GOT3 (cell line): ENCODE data around the gene DDX46.
"Not testable (repeated sequence)": the region's sequence is repeated elsewhere in the genome, so short reads cannot be mapped to it uniquely, and the experiment has no call there.

Experiments used
- DNase-seq: peaks from one replicate; lab custom pipeline; 2025; ENCODE audit warnings: mixed read lengths; lab: John Stamatoyannopoulos, UW

DDX46 gene

GRCh38 chr5:134784946-134785620 lies 26.5 kb downstream of the DDX46 start:
- DNase-seq = no peak

GRCh38 chr5:134787692-134788091 lies 29.1 kb downstream of the DDX46 start:
- DNase-seq = no peak

DNA sequence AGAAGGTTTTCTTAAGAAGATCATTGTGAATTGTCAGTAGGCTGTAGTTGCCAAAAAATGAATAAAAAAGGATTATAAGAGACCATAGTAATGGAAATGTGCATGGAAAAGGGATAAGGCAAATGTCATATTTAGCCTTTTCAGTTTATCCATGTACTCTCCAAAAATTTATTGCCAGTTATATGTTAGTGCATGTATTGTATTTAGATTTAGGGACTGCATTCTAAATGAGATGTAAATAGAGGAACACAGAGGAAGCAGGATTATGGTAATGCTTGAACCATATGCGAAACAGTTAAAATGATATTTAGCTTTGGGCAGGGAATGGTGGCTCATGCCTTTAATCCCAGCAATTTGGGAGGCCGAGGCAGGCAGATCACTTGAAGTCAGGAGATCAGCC lies 33.0 kb downstream of the DDX46 start:
- DNase-seq = no peak

DNA sequence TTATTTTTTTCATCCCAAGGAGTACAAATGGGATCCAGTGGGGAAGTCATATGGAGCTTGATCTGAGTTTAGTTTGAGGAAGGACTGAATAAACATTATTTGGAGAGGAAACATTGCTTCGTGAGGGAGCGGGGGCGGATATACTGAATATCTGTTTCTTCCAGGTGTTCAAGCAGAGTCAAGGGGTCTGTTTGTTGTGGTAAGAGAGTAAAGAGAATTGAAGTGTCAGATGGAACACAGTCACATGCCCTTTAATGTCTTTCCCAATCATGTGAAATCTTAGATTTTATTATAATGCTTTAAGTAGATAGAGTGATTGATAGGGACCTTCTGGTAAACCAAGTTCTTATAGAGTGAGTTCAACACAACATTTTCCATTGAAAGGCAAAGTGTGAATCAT lies 33.7 kb downstream of the DDX46 start:
- DNase-seq = no peak

- DNase-seq = no peak
Measured at GRCh38 chr5:134793111-134793510, 34.5 kb downstream of the DDX46 start.

- no peak for DNase-seq
Measured at GRCh38 chr5:134794082-134794481, 35.5 kb downstream of the DDX46 start.

DNA sequence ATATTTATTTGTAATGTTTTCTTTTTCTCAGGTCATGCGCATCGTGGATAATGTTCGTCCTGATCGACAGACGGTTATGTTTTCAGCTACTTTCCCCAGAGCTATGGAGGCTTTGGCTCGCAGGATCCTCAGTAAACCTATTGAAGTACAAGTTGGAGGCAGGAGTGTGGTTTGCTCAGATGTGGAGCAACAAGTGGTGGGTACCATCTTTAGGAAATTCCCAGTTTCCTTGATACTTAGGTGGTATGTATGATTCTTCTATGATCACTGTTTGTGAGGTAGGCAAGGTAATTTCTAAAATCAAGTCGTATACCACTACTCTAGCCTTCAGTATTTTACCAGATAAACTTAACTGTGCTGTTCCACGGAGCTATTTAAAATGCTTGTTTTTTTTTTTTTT lies 36.2 kb downstream of the DDX46 start:
- DNase-seq = no peak

DNA sequence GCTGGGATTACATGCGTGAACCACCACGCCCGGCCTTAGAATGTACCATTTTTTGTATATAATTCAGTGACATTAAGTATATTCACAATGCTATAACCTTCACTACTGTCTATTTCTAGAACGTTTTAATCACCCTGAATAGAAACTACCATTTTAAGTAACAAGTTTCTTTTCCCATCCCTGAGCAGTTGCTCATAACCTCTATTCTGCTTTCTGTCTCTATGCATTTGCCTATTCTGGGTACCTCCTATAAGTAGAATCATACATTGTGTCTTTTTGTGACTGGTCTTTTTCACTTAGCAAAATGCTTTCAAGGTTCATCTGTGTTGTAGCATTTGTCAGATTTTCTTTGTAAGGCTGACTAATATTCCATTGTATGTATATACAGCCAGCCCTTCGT lies 39.9 kb downstream of the DDX46 start:
- DNase-seq = no peak

DNA sequence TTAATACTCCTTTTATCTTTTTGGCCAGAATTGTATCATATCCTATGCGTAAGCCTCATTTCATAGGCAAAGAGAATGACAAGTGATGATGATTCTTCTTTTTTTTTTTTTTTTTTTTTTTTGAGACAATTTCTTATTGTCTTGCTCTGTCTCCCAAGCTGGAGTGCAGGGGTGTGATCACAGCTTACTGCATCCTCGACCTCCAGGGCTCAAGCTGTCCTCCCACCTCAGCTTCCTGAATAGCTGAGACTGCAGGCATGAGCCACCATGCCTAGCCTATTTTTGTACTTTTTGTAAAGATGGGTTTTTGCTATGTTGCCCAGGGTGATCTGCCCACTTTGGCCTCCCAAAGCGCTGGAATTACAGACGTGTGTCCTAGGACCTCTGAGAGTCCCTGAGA lies 45.2 kb downstream of the DDX46 start:
- DNase-seq = no peak

- no peak for DNase-seq
Measured at GRCh38 chr5:134813407-134813806, 54.8 kb downstream of the DDX46 start.

GRCh38 chr5:134813827-134814226 lies 55.2 kb downstream of the DDX46 start:
- no peak for DNase-seq

- no peak for DNase-seq
Measured at GRCh38 chr5:134817006-134817405, 58.4 kb downstream of the DDX46 start.

DNA sequence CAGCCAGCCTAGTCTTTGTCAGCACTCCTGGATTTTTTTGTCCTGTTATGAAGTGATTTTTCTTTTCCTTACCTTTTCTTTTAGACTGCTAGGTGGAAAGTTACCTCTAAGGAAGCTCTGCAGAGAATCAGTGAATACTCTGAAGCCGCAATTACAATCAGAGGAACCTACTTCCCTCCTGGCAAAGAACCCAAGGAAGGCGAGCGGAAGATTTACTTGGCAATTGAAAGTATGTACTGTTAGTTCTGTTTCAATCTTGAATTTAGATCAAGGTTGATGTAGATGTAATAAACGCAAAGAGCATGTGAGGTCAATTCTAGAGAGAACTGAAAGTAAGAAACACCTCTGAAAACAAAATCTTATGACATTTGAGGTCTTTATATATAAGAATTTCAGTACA lies 60.2 kb downstream of the DDX46 start:
- no peak for DNase-seq

GRCh38 chr5:134819407-134819963 lies 60.9 kb downstream of the DDX46 start:
- DNase-seq = no peak

DNA sequence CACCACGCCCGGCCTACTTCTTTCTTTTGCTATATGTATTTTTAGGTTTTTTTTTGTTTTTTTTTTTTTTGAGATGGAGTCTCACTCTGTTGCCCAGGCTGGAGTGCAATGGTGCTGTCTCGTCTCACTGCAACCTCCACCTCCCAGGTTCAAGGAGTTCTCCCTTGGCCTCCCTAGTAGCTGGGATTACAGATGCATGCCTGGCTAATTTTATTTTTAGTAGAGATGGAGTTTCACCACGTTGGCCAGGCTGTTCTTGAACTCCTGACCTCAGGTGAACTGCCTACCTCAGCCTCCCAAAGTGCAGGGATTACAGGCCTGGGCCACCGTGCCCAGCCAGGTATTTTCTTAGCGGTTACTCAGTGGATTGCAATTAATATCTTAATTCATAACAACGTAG lies 63.3 kb downstream of the DDX46 start:
- no peak for DNase-seq

DNA sequence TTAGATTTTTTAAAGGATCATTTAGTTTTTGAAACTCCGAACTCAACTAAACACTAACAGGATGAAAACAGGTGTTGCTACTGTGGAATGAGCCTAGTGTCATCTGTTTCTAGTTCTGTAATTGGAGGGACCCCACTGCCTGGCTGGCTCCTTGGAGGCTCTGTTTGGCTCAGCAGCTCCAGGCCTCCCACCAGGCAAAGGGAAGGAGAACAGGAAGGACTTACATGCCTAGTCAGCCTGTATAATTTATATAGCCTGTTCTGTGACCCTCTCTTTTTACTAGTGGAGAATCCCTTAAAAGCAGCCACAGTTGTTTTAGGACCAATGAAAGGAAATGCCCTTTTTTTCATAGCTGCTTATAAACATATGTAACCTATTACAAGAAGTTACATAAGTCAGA lies 66.1 kb downstream of the DDX46 start:
- no peak for DNase-seq

GRCh38 chr5:134825212-134825611 lies 66.6 kb downstream of the DDX46 start:
- DNase-seq = no peak

DNA sequence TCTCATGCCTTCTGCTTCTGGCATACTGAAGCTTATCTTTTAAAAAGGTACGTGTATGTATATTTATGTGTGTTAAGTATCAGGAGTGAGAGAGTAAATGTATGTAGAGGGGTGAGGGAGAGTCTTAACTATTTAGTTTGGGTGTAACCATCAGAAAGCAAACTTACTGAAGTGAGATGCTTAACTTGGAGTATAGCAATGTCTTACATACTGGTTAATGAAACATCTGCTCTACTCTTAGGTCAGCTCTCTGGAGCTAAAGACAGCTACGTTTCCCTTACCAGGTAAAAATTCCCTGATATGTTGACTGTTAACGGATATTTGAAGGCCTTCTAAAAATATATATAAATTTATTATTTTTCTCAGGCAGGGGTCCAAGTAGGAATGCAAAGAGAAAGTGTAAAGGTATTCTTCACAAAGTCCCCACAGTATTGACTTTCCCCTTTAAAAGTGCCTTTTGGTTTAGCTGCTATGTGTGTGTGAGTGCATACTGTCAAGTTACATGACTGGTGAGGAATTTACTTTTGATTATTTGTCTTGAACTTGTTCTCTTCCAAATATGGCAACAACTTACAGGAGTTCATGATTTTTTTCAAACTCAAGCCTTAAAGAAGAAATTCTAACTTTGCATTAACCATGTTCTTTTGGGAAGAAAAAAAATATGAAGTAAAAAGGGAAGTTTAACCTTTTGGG lies 74.9 kb downstream of the DDX46 start:
- no peak for DNase-seq

DNA sequence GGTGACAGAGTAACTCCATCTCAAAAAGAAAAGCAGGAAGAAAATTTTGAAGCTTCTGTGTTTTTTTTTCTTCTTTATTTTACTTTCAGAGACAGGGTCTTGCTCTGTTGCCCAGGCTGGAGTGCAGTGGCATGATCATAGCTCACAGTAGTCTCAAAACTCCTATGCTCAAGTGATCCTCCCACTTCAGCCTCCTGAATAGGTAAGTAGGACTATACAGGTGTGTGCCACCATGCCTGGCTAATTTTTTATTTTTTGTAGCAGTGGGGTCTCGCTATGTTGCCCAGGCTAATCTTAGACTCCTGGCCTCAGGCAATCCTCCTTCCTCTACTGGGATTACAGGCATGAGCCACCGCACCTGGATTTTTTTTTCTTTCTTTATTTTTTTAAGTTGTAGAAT lies 77.0 kb downstream of the DDX46 start:
- DNase-seq = no peak

DNA sequence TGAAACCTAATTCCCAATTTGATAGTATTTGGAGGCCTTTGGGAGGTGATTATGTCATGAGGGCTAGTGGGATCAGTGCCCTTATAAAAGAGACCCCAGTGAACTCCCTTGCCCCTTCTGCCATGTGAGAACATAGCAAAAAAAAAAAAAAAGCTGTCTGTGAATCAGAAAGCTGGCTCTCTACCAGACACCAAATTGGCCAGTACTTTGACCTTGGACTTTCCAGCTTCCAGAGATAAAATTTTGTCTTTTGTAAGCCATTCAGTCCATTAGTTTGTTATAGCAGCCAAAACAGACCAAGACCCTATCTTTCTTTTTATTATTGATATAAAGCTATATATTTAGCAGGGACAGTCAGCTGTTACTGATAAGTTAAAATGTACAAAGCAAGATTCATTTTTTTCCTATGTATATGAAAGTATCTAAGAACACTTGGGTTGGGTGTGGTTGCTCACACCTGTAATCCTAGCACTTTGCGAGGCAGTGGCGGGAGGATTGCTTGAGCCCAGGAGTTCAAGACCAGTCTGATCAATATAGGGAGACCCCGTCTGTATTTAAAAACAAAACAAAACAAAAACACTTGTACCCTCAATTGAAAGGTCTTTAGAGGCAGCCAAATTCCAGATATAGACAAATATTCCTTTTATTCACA lies 79.1 kb downstream of the DDX46 start:
- no peak for DNase-seq

GRCh38 chr5:134838361-134838760 lies 79.8 kb downstream of the DDX46 start:
- not testable (repeated sequence) for DNase-seq

GRCh38 chr5:134840811-134841210 lies 82.2 kb downstream of the DDX46 start:
- DNase-seq = no peak

GRCh38 chr5:134844252-134844651 lies 85.7 kb downstream of the DDX46 start:
- no peak for DNase-seq
